GM23338 (cell line): Measurements from ENCODE around the gene DIP2C. TPM values are rescaled to one million over a fixed set of nuclear protein-coding genes. Genes with fewer than 3 reads are reported as not detected.

Experiments
- ATAC-seq: fragments of 200-7000 bp; cut with Tn5 transposase; 3 replicates; pipeline ENCODE4 v1.9.1; 2020
- DNase-seq: peaks from one replicate; pipeline ENCODE4 v3.0.0-alpha.2; 2015; ENCODE audit warnings: low spot score
- H2AFZ ChIP-seq: fragments of 200-600 bp; sonication (generic); 2 replicates; pipeline ENCODE4 v1.8.0; 2016; ENCODE audit warnings: antibody characterized with exemption, mild to moderate bottlenecking, moderate library complexity
- H3F3A ChIP-seq: fragments of 200-600 bp; sonication (generic); replicated peaks from 2 replicates; pipeline ENCODE4 v1.8.0; 2017; ENCODE audit warnings: antibody characterized with exemption, mixed run types, low read depth
- H3K27ac ChIP-seq: fragments of 200-600 bp; sonication (generic); 2 replicates; pipeline ENCODE4 v1.6.1; 2016; ENCODE audit warnings: low read depth
- H3K27me3 ChIP-seq: fragments of 200-600 bp; sonication (generic); 2 replicates; pipeline ENCODE4 v1.8.0; 2016; ENCODE audit warnings: mild to moderate bottlenecking, mixed run types, moderate library complexity; ENCODE audit not compliant: insufficient read depth
- H3K36me3 ChIP-seq: fragments of 200-600 bp; sonication (generic); 2 replicates; pipeline ENCODE4 v1.8.0; 2016; ENCODE audit warnings: mild to moderate bottlenecking; ENCODE audit not compliant: insufficient read depth
- H3K4me1 ChIP-seq: fragments of 200-600 bp; sonication (generic); 2 replicates; pipeline ENCODE4 v1.8.0; 2016; ENCODE audit warnings: mild to moderate bottlenecking, moderate library complexity; ENCODE audit not compliant: insufficient read depth
- H3K4me2 ChIP-seq: fragments of 200-600 bp; sonication (generic); 2 replicates; pipeline ENCODE4 v1.7.1; 2017; ENCODE audit warnings: mixed run types
- H3K4me3 ChIP-seq: fragments of 200-600 bp; sonication (generic); 2 replicates; pipeline ENCODE4 v1.6.1; 2016; ENCODE audit warnings: mixed run types
- H3K79me2 ChIP-seq: fragments of 200-600 bp; sonication (generic); replicated peaks from 2 replicates; pipeline ENCODE4 v1.8.0; 2017; ENCODE audit warnings: mild to moderate bottlenecking; ENCODE audit not compliant: insufficient read depth
- H3K9me2 ChIP-seq: fragments of 200-600 bp; sonication (generic); 2 replicates; pipeline ENCODE4 v1.8.0; 2017; ENCODE audit not compliant: insufficient read depth
- H4K20me1 ChIP-seq: fragments of 200-600 bp; sonication (generic); replicated peaks from 2 replicates; pipeline ENCODE4 v1.8.0; 2017; ENCODE audit warnings: mild to moderate bottlenecking; ENCODE audit not compliant: insufficient read depth
- H3K27ac Mint-ChIP-seq: 2 replicates; pipeline ENCODE4 v1.8.0; 2020; ENCODE audit warnings: inconsistent platforms, mild to moderate bottlenecking, moderate library complexity, mixed read lengths
- H3K27me3 Mint-ChIP-seq: 3 replicates; pipeline ENCODE4 v1.8.0; 2022; ENCODE audit warnings: low read depth, mild to moderate bottlenecking, moderate library complexity, mixed read lengths, inconsistent platforms; ENCODE audit not compliant: insufficient read depth, poor library complexity
- H3K36me3 Mint-ChIP-seq: 3 replicates; pipeline ENCODE4 v1.8.0; 2021; ENCODE audit warnings: low read depth, mild to moderate bottlenecking, inconsistent platforms, moderate library complexity, mixed read lengths
- H3K4me1 Mint-ChIP-seq: 3 replicates; pipeline ENCODE4 v1.8.0; 2020; ENCODE audit warnings: mild to moderate bottlenecking, inconsistent platforms, mixed read lengths
- H3K4me3 Mint-ChIP-seq: 3 replicates; pipeline ENCODE4 v1.8.0; 2021; ENCODE audit warnings: moderate library complexity, mild to moderate bottlenecking, inconsistent platforms, mixed read lengths
- H3K9me3 Mint-ChIP-seq: 3 replicates; pipeline ENCODE4 v1.8.0; 2020; ENCODE audit warnings: moderate library complexity, mild to moderate bottlenecking, inconsistent platforms, mixed read lengths
- CREB1 ChIP-seq: fragments of 250-450 bp; sonication (Bioruptor Pico); IDR thresholded peaks from 2 replicates; pipeline ENCODE4 v1.5.0; 2020; ENCODE audit warnings: low read depth, mild to moderate bottlenecking, moderate library complexity
- CTCF ChIP-seq, 2 experiments: fragments of 200-600 bp in 1 of 2; sonication (generic) in 1 of 2; conservative IDR thresholded peaks; 2 replicates each; pipeline versions ENCODE4 v1.5.1 to v1.6.1; 2016 to 2017; ENCODE audit warnings: antibody characterized with exemption in 2 of 2, low read depth in 2 of 2, mild to moderate bottlenecking in 2 of 2, moderate library complexity in 1 of 2
- EZH2 ChIP-seq: fragments of 200-600 bp; sonication (generic); IDR thresholded peaks from one replicate; pipeline ENCODE4 v1.8.0; 2017; ENCODE audit warnings: antibody characterized with exemption, mild to moderate bottlenecking, low read depth; ENCODE audit not compliant: unreplicated experiment
- EZH2phosphoT487 ChIP-seq: fragments of 200-600 bp; sonication (generic); IDR thresholded peaks from one replicate; pipeline ENCODE4 v1.8.1; 2018; ENCODE audit warnings: antibody characterized with exemption; ENCODE audit not compliant: unreplicated experiment
- JUNB ChIP-seq: IDR thresholded peaks from one replicate; pipeline ENCODE4 v1.6.1; 2016; ENCODE audit warnings: antibody characterized with exemption; ENCODE audit not compliant: unreplicated experiment
- NANOG ChIP-seq: IDR thresholded peaks from 2 replicates; pipeline ENCODE4 v1.6.1; 2016; ENCODE audit warnings: antibody characterized with exemption, borderline replicate concordance
- POLR2AphosphoS5 ChIP-seq: IDR thresholded peaks from 2 replicates; pipeline ENCODE4 v1.6.1; 2016; ENCODE audit warnings: antibody characterized with exemption, low read depth
- REST ChIP-seq: IDR thresholded peaks from one replicate; pipeline ENCODE4 v1.6.1; 2018; ENCODE audit warnings: antibody characterized with exemption; ENCODE audit not compliant: unreplicated experiment
- STAT1 ChIP-seq: IDR thresholded peaks from one replicate; pipeline ENCODE4 v1.6.1; 2016; ENCODE audit warnings: antibody characterized with exemption; ENCODE audit not compliant: unreplicated experiment
- ZNF114 ChIP-seq: fragments of 250-450 bp; sonication (Bioruptor Pico); IDR thresholded peaks from 2 replicates; pipeline ENCODE4 v1.5.0; 2020; ENCODE audit warnings: mild to moderate bottlenecking, moderate library complexity
- ZNF331 ChIP-seq: fragments of 250-450 bp; sonication (Bioruptor Pico); IDR thresholded peaks from 2 replicates; pipeline ENCODE4 v1.5.0; 2020; ENCODE audit warnings: low read depth, mild to moderate bottlenecking, moderate library complexity
- ZNF462 ChIP-seq: fragments of 250-450 bp; sonication (Bioruptor Pico); IDR thresholded peaks from 2 replicates; pipeline ENCODE4 v1.5.0; 2020; ENCODE audit warnings: mild to moderate bottlenecking, moderate library complexity
- polyA plus RNA-seq: library from polyadenylated mRNA; unstranded; fragments of >200 nt; fragmentation: Nextera tagmentation; extraction: Ambion mirVana; gene quantifications from 2 replicates; pipeline ENCODE4 v1.2.1, GENCODE V29; 2016
- total RNA-seq: library from RNA; depleted of rRNA; stranded (reverse); fragments of >200 nt; shearing (Covaris generic); gene quantifications from 2 replicates; pipeline ENCODE4 v1.2.3, GENCODE V29; 2014
- TF ChIP-seq, protein P1 (sequence below): IDR thresholded peaks from 2 replicates; pipeline ENCODE4 v1.6.1; 2016; ENCODE audit warnings: antibody characterized with exemption

The DIP2C gene
- total and polyA plus RNA-seq, 2 experiments from 2014 or later, result 5.1 to 7.7 TPM

GRCh38 chr10:475709-476454, 213.6 kb downstream of the DIP2C start:
- H3K4me3 ChIP-seq, result no peak overlapping the region
- no peaks in the 10 kb centered on the region for H3K36me3 ChIP-seq
- peaks cover 13% of the 10 kb centered on the region for H3K27me3 Mint-ChIP-seq
- H3K27me3 ChIP-seq, result no peaks in the 10 kb centered on the region
- no peak for ATAC-seq
- H3K79me2 ChIP-seq, result no peaks in the 10 kb centered on the region
- no peak overlapping the region for H2AFZ ChIP-seq
- TF ChIP-seq EZH2 (no peak), NANOG (no peak), EZH2phosphoT487 (no peak), CTCF (conservative IDR thresholded peaks at IDR 0.05; ENCODE audit: low read depth in 2 of 2) (no peak), POLR2AphosphoS5 (no peak), ZNF462 (CRISPR knock-in tag) (no peak), ZNF114 (CRISPR knock-in tag) (no peak), JUNB (no peak), ZNF331 (CRISPR knock-in tag) (no peak), REST (no peak), CREB1 (no peak), STAT1 (no peak)
- TF ChIP-seq, protein P1, sequence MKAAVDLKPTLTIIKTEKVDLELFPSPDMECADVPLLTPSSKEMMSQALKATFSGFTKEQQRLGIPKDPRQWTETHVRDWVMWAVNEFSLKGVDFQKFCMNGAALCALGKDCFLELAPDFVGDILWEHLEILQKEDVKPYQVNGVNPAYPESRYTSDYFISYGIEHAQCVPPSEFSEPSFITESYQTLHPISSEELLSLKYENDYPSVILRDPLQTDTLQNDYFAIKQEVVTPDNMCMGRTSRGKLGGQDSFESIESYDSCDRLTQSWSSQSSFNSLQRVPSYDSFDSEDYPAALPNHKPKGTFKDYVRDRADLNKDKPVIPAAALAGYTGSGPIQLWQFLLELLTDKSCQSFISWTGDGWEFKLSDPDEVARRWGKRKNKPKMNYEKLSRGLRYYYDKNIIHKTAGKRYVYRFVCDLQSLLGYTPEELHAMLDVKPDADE, result no peak
- H3K9me3 Mint-ChIP-seq, result peaks cover 23% of the 10 kb centered on the region
- H3K4me1 ChIP-seq, result no peaks in the 10 kb centered on the region
- H3K36me3 Mint-ChIP-seq, result peaks cover 20% of the 10 kb centered on the region
- no peak overlapping the region for H3K27ac ChIP-seq
- H3F3A ChIP-seq, result no peaks in the 10 kb centered on the region
- peaks cover 7% of the 10 kb centered on the region; the same call in 1 of the 3 replicates for H3K4me1 Mint-ChIP-seq
- H4K20me1 ChIP-seq, result no peaks in the 10 kb centered on the region
- no peak overlapping the region for H3K27ac Mint-ChIP-seq
- H3K9me2 ChIP-seq, result no peaks in the 10 kb centered on the region
- no peak overlapping the region for H3K4me3 Mint-ChIP-seq
- no peak overlapping the region for H3K4me2 ChIP-seq
- no peak for DNase-seq
